CD4-positive, alpha-beta T cell (primary cell): ENCODE results near the gene SHANK1. TPM values are rescaled to one million over a fixed set of nuclear protein-coding genes. Genes with fewer than 3 reads are reported as not detected.
A peak's percentile ranks its signal among the peaks of the same experiment; 100 is the strongest.

Experiments
- ATAC-seq: fragments of 200-7000 bp; cut with Tn5 transposase; one replicate; pipeline ENCODE4 v1.10.0; 2022; ENCODE audit warnings: mild to moderate bottlenecking; ENCODE audit not compliant: poor library complexity
- CTCF ChIA-PET: fragments of 350-600 bp; sonication (Branson Sonifier 250); formaldehyde crosslinking; loops from one replicate; lab custom pipeline; 2021; ENCODE audit warnings: antibody characterized with exemption, inconsistent platforms; lab: Charles Lee
- POLR2A ChIA-PET: fragments of 350-600 bp; sonication (Branson Sonifier 250); formaldehyde crosslinking; loops from one replicate; lab custom pipeline; 2021; ENCODE audit warnings: antibody characterized with exemption, inconsistent platforms; lab: Charles Lee
- DNase-seq, 14 experiments: peaks; one replicate each; pipeline ENCODE4 v3.0.0-alpha.2; 2013 to 2020; ENCODE audit warnings: mixed read lengths in 2 of 14
- H3K27ac ChIP-seq, 2 donors: one replicate each; pipeline versions ENCODE4 v1.5.1 to v1.7.0; 2013; ENCODE audit warnings: low read length in 2 of 2, low read depth in 1 of 2, mild to moderate bottlenecking in 1 of 2
- H3K27me3 ChIP-seq, 2 experiments: 1 replicate in 1 of 2; 2 replicates in 1 of 2; pipeline versions ENCODE4 v1.6.1 to v1.7.0; 2013; ENCODE audit warnings: low read length in 2 of 2, control low read depth in 1 of 2, mild to moderate bottlenecking in 1 of 2, moderate library complexity in 1 of 2; ENCODE audit not compliant: insufficient read depth in 2 of 2, control insufficient read depth in 1 of 2
- H3K36me3 ChIP-seq: one replicate; pipeline ENCODE4 v1.6.1; 2013; ENCODE audit warnings: low read length, control low read depth; ENCODE audit not compliant: insufficient read depth
- H3K4me1 ChIP-seq: one replicate; pipeline ENCODE4 v1.6.1; 2013; ENCODE audit warnings: low read length, control low read depth; ENCODE audit not compliant: insufficient read depth
- H3K4me3 ChIP-seq: one replicate; pipeline ENCODE4 v1.5.1; 2013; ENCODE audit warnings: mild to moderate bottlenecking, low read length, moderate library complexity
- H3K9me3 ChIP-seq, 2 experiments: 1 replicate in 1 of 2; 2 replicates in 1 of 2; pipeline versions ENCODE4 v1.6.1 to v1.7.0; 2013; ENCODE audit warnings: low read length in 2 of 2, mild to moderate bottlenecking in 2 of 2, control low read depth in 1 of 2, moderate library complexity in 1 of 2; ENCODE audit not compliant: control insufficient read depth in 1 of 2, insufficient read depth in 1 of 2
- H3K27ac Mint-ChIP-seq: one replicate; pipeline ENCODE4 v1.8.0; 2020; ENCODE audit warnings: mixed read lengths
- H3K27me3 Mint-ChIP-seq: one replicate; pipeline ENCODE4 v1.8.0; 2021; ENCODE audit warnings: mixed read lengths
- H3K36me3 Mint-ChIP-seq: one replicate; pipeline ENCODE4 v1.8.0; 2021; ENCODE audit warnings: low read depth, mixed read lengths
- H3K4me1 Mint-ChIP-seq: one replicate; pipeline ENCODE4 v1.8.0; 2021; ENCODE audit warnings: low read depth, mixed read lengths
- H3K4me3 Mint-ChIP-seq: one replicate; pipeline ENCODE4 v1.8.0; 2020; ENCODE audit warnings: mild to moderate bottlenecking, mixed read lengths
- H3K9me3 Mint-ChIP-seq: one replicate; pipeline ENCODE4 v1.8.0; 2020; ENCODE audit warnings: mixed read lengths
- intact Hi-C, 2 experiments: fragments of 100-400 bp; cut with DNase I in 1 of 2; cut with micrococcal nuclease in 1 of 2; formaldehyde crosslinking; loops; one replicate each; pipeline versions ENCODE4 v1.15.1 to v1.9.0; 2023 to 2025; cut with DNase I, micrococcal nuclease
- total RNA-seq, 174 experiments: library from RNA in 2 of 174; stranded (reverse) in 2 of 174; gene quantifications; one replicate each; pipeline ENCODE4 v1.2.3 and lab custom pipeline; 2021 to 2026
- TF ChIP-seq, protein P1 (sequence below): fragments of 200-600 bp; IDR thresholded peaks from one replicate; pipeline ENCODE4 v1.8.0; 2022; ENCODE audit warnings: antibody characterized with exemption, mild to moderate bottlenecking

The SHANK1 gene
- total RNA-seq, 2 experiments from 2014 or later, result not detected

DNA sequence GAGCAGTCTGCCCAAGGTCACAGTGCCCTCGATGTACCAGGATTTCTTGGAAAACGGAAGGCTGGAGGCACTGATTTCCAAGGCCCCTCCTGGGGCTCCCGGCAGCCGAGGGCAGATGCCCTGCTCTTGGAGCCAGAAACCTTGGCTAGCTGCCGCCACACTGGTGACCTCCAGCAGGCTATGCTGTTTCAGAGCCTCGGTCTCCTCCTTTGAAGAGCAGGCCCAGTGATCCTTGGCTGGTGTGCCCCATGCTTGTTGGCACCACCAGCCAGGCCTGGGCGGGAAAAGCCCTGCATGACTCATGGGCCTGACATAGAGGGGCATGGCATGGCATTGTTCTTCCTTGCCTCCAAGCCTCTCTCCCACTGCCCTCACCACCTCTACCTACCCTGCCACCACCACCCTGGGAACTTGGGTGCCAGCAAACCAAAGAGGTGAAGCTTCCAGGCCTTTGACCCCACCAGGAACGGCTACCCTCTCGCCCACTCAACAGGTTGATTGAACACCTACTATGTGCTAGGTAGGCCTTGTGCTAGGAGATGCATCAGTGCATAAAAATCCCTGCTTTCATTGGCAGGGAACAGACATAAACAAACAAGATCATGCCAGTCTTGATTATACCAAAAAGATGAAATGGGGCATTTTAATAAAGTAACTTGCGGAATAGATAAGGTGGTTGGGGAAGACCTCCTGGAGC is 2.0 kb upstream of the SHANK1 start:
- Histone ChIP-seq H3K4me3 (no peak overlapping the region), H3K9me3 (peaks cover 0 to 64% of the 10 kb centered on the region in 2 experiments), H3K27me3 (peaks cover 42 to 72% of the 10 kb centered on the region in 2 experiments), H3K27ac (no peak overlapping the region), H3K36me3 (no peaks in the 10 kb centered on the region), H3K4me1 (peaks cover 32% of the 10 kb centered on the region)
- Mint-ChIP-seq H3K36me3 (no peaks in the 10 kb centered on the region), H3K4me3 (peak overlapping the region; percentile 63), H3K27ac (no peak overlapping the region), H3K9me3 (no peaks in the 10 kb centered on the region), H3K27me3 (peaks cover 56% of the 10 kb centered on the region), H3K4me1 (peaks cover 32% of the 10 kb centered on the region)
- ATAC-seq, result no peak
- intact Hi-C loops, result loop anchor here in 1 of 2 experiments (5.0 to 10.0 kb wide), 2 partner anchors 86 to 387 kb away; no protein-coding TSS in a partner anchor
- ChIA-PET CTCF (no interaction called here), POLR2A (no interaction called here)
- TF ChIP-seq, protein P1, sequence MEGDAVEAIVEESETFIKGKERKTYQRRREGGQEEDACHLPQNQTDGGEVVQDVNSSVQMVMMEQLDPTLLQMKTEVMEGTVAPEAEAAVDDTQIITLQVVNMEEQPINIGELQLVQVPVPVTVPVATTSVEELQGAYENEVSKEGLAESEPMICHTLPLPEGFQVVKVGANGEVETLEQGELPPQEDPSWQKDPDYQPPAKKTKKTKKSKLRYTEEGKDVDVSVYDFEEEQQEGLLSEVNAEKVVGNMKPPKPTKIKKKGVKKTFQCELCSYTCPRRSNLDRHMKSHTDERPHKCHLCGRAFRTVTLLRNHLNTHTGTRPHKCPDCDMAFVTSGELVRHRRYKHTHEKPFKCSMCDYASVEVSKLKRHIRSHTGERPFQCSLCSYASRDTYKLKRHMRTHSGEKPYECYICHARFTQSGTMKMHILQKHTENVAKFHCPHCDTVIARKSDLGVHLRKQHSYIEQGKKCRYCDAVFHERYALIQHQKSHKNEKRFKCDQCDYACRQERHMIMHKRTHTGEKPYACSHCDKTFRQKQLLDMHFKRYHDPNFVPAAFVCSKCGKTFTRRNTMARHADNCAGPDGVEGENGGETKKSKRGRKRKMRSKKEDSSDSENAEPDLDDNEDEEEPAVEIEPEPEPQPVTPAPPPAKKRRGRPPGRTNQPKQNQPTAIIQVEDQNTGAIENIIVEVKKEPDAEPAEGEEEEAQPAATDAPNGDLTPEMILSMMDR, result no peak
- no peak for DNase-seq

DNA sequence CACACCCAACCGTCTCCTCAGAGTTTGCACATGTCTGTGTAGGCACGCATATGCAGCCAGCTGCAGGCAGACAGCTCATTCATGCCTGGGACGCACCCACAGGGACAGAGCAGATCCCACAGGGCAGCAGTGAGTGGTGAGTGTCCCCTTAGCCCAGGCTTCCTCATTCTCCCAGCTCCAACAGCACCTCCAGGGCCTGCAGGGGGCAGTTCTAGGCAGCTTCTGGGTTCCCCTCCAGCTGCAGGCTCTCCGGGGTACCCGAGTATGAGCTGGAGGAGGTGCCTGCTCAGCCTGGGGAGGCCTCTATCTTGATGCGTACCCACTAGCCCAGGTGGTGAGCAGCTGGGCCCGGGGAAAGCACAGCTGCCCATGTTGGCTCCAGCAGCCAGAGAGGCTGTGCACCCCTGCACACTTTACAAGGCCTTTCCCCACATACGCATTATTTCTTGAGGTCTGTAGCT is 1.3 kb upstream of the SHANK1 start:
- Mint-ChIP-seq H3K4me3 (peak overlapping the region; percentile 78), H3K4me1 (peaks cover 32% of the 10 kb centered on the region), H3K36me3 (no peaks in the 10 kb centered on the region), H3K9me3 (no peaks in the 10 kb centered on the region), H3K27me3 (peaks cover 62% of the 10 kb centered on the region), H3K27ac (no peak overlapping the region)
- H3K36me3 ChIP-seq, result no peaks in the 10 kb centered on the region
- H3K27me3 ChIP-seq, result peaks cover 37 to 66% of the 10 kb centered on the region in 2 experiments
- ChIA-PET CTCF (no interaction called here), POLR2A (no interaction called here)
- ATAC-seq (no peak), DNase-seq (peak in 2 of 14 experiments; percentile 32 to 39)
- TF ChIP-seq, protein P1, result no peak
- H3K9me3 ChIP-seq, result peaks cover 0 to 59% of the 10 kb centered on the region in 2 experiments
- H3K27ac ChIP-seq, result no peak overlapping the region
- H3K4me1 ChIP-seq, result peaks cover 28% of the 10 kb centered on the region
- no peak overlapping the region for H3K4me3 ChIP-seq
- intact Hi-C loops, result loop anchor here in 1 of 2 experiments (5.0 to 10.0 kb wide), 2 partner anchors 86 to 386 kb away; no protein-coding TSS in a partner anchor

DNA sequence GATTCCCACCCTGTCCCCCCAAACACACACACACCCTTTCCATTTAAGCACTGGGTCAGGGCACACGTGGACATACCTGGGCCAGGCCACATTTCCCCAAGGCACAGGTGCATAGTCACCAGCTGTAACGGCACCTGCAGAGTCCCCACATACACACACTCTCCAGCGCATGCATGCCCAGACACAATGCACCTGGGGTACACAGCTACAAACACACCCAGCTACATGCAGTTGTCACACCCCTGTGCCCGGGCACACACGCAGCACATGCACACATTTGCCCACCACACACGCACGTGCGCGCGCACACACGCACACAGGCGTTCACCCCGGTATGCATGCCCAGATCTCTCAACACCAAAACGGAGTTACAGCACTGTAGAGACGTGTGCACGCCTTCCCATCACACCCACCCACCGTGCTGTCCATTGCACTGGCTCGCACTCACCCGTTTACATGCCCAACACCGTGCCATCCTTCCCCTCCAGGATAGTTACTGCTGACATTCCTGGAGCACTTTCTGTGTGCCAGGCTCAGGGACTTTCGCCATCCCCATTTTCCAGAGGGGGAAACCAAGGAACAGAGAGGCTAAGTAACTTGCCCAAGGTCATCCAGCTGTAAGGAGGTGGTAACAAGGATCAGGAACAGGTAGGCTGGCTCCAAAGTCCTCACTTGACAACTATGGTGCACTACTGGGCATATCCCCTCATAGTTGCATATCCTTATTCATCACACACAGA is 749 bp upstream of the SHANK1 start:
- H3K27ac ChIP-seq, result no peak overlapping the region
- intact Hi-C loops, result loop anchor here in 1 of 2 experiments (5.0 to 10.0 kb wide), 2 partner anchors 87 to 386 kb away; no protein-coding TSS in a partner anchor
- H3K27me3 Mint-ChIP-seq, result peaks cover 68% of the 10 kb centered on the region
- H3K9me3 Mint-ChIP-seq, result no peaks in the 10 kb centered on the region
- peaks cover 0 to 53% of the 10 kb centered on the region in 2 experiments for H3K9me3 ChIP-seq
- no peaks in the 10 kb centered on the region for H3K36me3 ChIP-seq
- H3K27me3 ChIP-seq, result peaks cover 31 to 65% of the 10 kb centered on the region in 2 experiments
- H3K4me1 ChIP-seq, result peaks cover 22% of the 10 kb centered on the region
- TF ChIP-seq, protein P1, result no peak
- CTCF ChIA-PET, result no interaction called here
- POLR2A ChIA-PET, result no interaction called here
- H3K4me3 Mint-ChIP-seq, result peak overlapping the region; percentile 78
- no peak overlapping the region for H3K27ac Mint-ChIP-seq
- no peaks in the 10 kb centered on the region for H3K36me3 Mint-ChIP-seq
- ATAC-seq (no peak), DNase-seq (no peak)
- peaks cover 32% of the 10 kb centered on the region for H3K4me1 Mint-ChIP-seq
- no peak overlapping the region for H3K4me3 ChIP-seq
